T47D (cell line): ENCODE data around the gene MED16.
A peak's percentile ranks its signal among the peaks of the same experiment; 100 is the strongest.

ENCODE experiments used
- DNase-seq, 2 experiments: peaks; one replicate each; pipeline versions ENCODE4 v3.0.0 to v3.0.0-alpha.2; 2011 to 2012; ENCODE audit warnings: low read depth in 1 of 2, low spot score in 1 of 2
- JUND ChIP-seq: IDR thresholded peaks from 2 replicates; pipeline ENCODE4 v1.6.1; 2012; ENCODE audit warnings: low read depth
- in situ Hi-C: cut with HindIII; loops from 2 replicates; pipeline ENCODE4 v1.10.0; 2016; ENCODE audit warnings: low sequenced_read_pairs, low pct_unique_long_range_greater_than_20kb

MED16 gene

DNA sequence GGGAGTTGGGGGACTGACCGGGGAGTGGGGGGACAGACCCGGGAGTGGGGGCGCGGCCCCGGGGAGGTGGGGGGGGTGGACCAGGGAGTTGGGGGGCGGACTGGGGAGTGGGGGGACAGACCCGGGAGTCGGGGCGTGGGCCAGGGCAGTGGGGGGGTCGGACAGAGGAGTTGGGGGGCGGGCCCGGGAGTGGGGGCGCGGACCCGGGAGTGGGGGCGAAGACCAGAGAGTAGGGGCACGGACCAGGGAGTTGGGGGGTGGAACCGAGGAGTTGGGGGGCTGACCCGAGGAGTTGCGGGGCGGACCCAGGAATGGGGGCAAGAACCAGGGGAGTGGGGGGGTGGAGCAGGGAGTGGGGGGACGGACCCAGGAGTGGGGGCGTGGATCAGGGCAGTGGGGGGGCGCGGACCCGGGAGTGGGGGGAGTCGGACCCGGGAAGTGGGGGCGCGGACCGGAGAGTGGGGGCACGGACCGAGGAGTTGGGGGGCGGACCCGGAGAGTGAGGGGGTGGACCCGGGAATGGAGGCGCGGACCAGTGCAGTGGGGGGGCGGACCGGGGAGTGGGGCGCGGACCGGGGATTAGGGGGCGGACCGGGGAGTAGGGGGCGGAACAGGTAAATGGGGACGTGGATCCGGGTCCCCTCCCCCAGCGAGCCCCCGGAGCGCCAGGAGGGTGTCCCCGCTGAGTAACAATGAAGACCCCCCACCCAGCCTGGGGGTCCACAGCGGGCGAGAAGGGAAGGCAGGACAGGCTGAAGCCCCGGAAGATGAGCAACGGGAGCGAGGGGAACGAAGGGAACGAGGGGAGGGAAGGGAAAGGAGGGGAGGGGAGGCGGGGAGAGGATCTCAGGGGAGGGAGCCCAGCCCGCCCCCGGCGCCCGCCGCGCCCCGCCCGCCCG lies 19.4 kb upstream of the MED16 start:
- in situ Hi-C loops: no loop called here
- DNase-seq: no peak
- TF ChIP-seq JUND: no peak

DNA sequence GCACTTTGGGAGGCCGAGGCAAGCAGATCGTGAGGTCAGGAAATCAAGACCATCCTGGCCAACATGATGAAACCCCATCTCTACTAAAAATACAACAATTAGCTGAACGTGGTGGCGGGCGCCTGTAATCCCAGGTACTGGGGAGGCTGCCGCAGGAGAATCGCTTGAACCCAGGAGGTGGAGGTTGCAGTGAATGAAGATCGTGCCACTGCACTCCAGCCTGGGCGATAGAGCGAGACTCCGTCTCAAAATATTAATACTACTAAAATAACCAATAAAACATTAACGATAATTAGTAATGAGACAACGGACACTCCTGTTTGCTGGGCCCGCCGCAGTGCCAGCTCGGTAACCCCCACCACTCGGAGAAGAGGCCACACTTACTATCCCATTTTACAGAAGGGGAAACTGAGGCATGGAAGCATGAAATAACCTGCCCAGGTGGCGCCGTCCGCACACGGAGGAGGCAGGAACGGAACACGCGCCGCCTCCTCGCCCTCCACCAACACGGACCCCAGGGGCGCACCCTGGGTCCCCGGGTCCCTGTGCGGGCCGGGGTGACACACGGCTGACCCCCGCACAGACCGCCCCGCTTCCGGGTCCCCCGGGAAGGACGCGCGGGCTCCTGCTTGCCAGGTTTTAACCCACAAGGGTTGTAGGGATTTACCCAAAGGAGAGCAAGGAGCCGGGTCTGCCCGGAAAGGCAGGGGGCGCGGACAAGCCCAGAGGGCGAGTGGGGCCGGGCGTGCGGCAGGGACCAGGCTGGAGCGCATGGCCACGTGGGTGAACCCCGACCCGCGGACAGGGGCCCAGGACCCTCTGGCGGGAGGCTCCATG lies 18.4 kb upstream of the MED16 start:
- in situ Hi-C loops: no loop called here
- no peak for TF ChIP-seq JUND
- DNase-seq: no peak

DNA sequence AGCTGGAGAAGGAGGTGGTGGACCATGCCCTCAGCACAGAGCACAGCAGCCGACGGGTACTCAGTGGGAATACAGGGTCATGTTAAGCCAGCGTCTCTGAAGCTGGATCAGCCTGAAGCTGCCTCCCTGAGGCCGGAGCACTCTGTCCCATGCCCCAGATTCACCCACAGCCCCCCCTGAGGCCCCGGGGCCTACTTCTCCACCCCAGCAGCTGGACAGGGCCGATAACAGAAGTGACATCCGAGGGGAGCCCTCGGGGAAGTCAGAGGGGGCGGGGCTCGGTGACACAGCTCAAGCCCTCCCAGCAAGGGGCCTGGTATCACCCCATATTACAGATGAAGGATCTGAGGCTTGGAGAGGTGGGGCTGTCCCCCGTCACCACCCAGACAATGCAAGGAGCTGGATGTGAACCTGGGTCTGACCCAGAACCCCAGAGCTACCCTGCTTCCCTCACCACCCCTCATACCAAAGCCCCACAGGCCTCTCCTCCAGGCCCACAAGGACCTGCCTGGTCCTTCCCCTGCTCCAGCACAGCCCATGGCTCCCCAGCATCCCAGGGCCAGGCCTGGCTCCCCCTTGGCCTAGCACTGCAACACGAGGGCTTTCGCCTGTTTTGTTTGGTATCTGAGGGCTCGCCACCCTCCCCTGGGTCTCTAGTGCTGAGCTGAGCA lies 14.3 kb upstream of the MED16 start:
- no peak for DNase-seq
- TF ChIP-seq JUND: no peak
- in situ Hi-C loops: no loop called here

DNA sequence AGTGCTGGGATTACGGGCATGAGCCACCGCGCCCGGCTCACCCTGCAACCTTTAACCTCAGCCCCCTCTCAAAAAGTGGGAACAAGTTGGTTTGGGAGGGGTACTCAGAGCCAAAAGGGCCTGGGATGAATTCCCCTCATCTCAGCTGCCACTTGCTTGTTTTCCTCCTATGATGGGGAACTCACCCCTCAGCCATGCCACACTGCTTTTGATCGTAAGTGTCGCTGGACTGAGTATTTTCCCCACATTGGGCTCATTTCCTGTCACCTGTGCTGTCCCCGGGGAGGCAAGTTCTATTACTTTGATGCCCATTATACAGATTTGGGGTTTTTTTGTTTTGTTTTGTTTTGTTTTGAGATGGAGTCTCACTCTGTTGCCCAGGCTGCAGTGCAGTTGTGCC lies 13.5 kb upstream of the MED16 start:
- no peak for DNase-seq
- in situ Hi-C loops: no loop called here
- TF ChIP-seq JUND: no peak

DNA sequence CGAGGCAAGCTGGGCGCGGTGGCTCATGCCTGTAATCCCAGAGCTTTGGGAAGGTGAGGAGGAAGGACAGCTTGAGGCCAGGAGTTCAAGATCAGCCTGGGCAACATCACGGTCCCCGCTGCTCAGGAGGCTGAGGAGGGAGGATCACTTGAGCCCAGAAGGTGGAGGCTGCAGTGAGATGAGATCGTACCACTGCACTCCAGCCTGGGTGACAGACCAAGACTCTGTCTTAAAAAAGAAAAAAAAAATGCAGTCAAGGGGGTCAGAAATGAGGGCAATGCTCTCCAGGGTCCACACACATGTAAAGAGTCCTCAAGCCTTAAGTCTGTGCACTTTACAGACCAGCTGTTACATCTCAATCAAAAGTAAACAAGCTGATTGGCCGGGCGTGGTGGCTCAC lies 11.6 kb upstream of the MED16 start:
- TF ChIP-seq JUND: no peak
- DNase-seq: no peak
- in situ Hi-C loops: no loop called here

DNA sequence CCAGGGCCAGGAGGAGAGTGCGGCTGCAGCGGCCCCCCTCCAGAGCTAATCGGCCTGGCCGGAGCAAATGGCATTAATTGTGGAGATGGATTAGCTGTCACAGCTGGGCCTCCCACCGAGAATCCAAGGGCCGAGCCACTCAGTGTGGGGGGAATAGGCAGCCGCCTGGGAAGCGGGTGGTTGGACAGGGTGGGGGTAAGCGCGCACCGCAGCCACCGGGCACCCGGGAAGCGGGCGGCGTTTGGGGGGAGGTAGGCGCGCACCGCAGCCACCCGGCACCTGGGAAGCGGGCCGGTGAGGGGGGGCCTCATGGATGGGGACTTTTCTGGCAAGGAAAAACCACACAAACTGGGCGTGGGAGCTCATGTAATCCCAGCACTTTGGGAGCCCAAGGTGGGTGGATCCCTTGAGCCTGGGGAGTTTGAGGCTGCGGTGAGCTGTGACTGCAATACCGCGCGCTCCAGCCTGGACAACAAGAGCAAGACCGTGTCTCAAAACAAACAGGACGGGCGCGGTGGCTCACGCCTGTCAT lies 10.3 kb upstream of the MED16 start:
- in situ Hi-C loops: no loop called here
- DNase-seq: no peak
- TF ChIP-seq JUND: no peak

DNA sequence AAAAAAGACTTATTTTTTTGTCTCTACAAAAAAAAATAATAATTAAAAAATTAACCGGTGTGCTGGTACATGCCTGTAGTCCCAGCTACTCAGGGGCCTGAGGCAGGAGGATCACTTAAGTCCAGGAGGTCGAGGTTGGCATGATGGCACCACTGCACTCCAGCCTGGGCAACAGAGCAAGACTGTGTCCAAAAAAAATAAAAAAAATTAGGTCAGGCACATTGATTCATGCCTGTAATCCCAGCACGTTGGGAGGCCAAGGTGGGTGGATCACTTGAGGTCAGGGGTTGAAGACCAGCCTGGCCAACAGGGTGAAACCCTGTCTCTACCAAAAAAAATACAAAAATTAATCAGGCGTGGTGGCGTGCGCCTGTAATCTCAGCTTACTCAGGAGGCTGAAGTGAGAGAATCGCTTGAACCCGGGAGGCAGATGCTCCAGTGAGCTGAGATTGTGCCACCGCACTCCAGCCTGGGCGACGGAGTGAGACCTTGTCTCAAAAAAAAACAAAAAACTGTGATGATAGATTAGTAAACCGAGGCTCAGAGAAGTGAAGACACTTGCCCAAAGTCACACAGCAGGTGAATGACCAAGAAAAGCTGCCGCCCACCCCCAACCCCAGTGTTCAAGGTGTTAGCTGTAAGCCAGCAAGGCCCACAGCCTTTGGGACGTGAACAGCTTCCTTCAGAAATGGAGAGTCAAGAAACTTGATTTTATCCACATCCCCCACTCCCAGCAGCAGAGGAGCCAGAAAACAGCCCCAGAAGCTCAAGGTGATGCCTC lies 9.6 kb upstream of the MED16 start:
- in situ Hi-C loops: no loop called here
- no peak for TF ChIP-seq JUND
- no peak for DNase-seq

DNA sequence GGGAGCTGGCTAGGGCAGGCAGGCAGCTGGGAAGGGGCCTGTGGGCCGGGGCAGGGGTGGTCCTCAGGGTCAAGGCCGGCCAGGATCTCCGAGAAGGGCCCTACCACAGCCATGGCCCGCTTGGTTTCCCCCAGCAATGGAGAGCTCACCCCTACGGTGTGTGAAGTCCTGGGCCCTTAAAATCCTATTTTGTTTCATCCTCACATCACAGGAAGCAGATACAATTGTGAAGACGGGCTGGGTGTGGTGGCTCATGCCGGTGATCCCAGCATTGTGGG lies 9.0 kb upstream of the MED16 start:
- in situ Hi-C loops: no loop called here
- TF ChIP-seq JUND: no peak
- no peak for DNase-seq

DNA sequence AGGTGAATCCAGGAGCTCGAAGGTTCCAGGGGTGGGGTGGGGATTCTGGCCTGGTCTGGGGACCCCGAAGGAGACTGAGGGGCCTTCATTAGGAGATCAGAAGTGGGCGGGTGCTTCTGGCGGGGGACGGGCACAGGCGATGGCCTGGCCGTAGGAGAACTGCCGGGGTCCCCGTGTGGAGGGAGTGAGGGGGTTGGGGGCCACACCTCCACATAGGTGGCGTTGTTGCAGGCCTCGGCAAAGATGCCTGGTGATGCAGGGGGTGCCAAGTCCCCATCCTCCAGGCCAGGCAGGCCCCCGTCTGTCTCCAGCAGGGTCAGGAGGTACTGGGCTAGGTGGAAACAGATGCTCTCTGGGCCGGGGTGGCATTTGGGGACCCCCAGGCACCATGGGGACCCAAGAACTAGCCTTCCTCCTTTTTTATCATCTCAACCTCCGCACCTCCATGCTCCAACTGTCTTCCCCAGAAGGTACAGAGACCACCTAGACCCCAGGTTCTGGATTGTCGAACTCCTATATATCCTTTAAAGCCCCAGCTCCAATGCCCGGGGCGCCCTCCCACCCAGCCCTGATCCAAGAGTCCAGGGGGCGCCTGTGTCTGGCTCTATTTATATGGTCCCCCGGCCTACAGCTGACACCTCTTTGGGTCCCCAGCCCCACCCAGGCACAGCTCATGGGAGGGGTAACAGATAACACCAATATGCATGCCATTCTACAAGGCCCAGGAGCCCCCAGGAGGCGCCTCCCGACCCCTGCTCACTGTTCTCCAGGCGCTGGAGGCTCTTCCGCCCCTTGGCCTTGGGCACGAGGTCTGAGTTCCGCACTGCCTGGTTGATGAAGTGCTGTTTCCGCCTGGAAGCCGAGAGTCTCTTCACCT lies 8.5 kb upstream of the MED16 start:
- TF ChIP-seq JUND: no peak
- in situ Hi-C loops: no loop called here
- DNase-seq: no peak

DNA sequence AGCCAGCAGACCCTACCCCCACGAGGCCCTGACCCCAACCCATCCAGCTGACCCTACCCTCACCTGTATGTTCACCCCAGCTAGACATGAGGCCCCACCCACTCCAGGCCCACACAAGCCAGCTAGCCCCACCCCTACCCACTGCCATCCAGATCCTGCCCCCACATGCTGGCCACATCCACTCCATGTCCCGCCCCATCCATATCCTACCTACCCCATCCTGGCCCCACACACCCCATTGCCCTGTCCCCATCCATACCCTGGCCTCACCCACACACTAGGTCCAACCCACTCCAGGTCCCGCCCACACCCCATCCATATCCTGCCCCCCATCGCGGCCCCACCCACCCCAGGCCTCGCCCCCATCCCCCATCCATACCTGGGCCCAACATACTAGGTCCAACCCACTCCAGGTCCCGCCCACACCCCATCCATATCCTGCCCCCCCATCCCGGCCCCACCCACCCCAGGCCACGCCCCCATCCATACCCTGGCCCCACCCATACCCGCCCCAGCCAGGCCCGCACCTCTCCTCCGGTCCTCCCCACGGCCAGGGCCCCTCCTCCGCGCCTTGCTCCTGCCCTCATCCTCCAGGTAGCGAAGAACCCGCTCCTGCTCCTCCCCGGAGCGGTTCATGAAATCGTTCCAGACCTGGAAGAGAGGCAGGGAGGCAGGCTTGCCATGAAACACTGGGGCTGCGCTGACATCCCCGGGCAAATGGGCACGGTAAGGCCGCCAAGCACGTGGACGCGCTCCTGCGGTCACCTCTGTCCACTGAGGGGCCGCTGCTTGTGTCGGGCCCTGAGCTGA lies 7.5 kb upstream of the MED16 start:
- TF ChIP-seq JUND: no peak
- in situ Hi-C loops: no loop called here
- peak; percentile 90 for DNase-seq

DNA sequence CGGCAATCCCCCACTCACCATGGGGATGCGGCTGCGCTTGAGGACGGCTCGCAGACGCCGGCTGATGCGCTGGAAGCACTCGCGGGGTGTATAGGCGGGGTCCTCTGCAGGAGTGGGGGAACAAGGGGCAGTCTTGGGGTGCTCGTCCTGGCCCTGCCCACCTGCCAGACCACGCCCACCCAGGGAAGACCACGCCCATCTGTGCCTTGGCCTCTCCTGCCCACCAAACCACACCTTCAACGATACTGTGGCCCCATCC lies 7.0 kb upstream of the MED16 start:
- no peak for DNase-seq
- in situ Hi-C loops: no loop called here
- TF ChIP-seq JUND: no peak
